AG08396 (cell line): ENCODE results near the gene DUSP10.
A peak's percentile ranks its signal among the peaks of the same experiment; 100 is the strongest.

Experiments used
- DNase-seq: peaks from one replicate; pipeline ENCODE4 v3.0.0; 2012; ENCODE audit warnings: low spot score, mixed read lengths

The DUSP10 gene

GRCh38 chr1:221762121-221762520, 20.2 kb upstream of the DUSP10 start:
- no peak for DNase-seq

GRCh38 chr1:221761354-221762002, 19.6 kb upstream of the DUSP10 start:
- DNase-seq, result no peak

DNA sequence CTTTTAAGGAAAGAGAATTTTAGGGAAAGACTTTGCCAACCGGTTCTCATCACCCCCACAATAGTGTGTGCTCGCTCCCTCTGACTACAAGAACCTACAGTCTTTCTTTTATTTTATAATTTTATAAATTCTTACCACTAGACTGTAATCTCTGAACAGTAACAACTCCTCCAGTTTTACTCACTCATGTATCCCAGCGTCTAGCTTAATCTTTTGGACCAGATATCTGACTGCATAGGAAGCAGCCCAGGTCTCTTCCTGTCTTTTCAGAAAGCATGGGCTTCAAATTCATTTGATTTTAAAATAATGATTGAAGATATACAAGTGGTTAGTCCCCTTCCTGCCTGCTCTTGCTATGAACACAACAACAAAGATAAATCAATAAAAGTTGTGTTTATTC, 19.0 kb upstream of the DUSP10 start:
- DNase-seq, result no peak

GRCh38 chr1:221759436-221759835, 17.5 kb upstream of the DUSP10 start:
- DNase-seq, result no peak

GRCh38 chr1:221758455-221758854, 16.6 kb upstream of the DUSP10 start:
- DNase-seq, result no peak

DNA sequence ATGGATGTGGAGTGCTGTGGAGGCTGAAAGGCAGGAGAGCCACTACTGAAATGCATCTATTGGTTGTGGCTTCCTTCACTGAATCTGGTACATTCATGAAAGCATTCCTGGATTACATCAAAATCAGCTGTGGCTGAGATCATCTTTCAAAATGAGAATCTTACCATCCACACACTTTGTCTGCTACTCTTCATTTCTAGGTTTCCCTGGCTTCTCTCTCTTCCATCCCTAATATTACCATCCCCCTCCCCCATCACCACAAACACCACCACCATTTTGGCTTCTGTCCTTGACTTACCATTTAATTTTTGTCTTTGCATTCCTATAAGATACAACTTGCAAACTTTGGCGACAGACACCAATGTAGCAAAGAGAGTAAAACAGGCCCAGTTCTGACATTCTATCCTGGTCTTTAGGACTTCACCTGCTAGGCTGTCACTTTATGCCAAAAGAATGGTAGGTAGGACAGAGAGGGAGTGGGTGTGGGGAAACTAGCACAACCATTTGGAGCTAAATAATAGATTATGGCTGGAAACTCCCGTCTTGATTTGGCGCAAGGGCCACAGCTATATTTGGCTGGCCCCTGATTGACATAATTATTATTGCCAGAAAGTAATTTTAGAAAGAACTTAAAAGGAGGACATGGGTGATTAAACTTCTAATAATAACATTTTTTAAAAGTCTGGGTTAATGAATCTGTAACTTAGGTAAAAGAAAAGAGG, 15.1 kb upstream of the DUSP10 start:
- peak; percentile 24 for DNase-seq

DNA sequence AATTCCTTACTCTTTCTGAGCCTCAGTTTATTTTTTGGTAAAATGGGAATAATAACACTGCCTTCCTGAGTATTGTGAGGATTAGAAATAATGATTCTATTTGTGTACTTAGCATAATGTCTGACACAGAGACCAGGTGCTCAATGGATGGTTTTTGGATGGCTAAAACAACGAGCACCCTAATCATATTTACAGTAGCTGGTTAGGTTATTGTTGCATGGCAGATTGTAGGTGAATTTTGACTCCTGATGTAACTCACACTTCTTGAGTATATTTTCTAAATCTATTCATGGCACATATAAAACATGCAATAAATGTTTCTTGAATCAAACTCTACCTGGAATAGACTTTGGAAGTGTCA, 11.9 kb upstream of the DUSP10 start:
- DNase-seq, result no peak

DNA sequence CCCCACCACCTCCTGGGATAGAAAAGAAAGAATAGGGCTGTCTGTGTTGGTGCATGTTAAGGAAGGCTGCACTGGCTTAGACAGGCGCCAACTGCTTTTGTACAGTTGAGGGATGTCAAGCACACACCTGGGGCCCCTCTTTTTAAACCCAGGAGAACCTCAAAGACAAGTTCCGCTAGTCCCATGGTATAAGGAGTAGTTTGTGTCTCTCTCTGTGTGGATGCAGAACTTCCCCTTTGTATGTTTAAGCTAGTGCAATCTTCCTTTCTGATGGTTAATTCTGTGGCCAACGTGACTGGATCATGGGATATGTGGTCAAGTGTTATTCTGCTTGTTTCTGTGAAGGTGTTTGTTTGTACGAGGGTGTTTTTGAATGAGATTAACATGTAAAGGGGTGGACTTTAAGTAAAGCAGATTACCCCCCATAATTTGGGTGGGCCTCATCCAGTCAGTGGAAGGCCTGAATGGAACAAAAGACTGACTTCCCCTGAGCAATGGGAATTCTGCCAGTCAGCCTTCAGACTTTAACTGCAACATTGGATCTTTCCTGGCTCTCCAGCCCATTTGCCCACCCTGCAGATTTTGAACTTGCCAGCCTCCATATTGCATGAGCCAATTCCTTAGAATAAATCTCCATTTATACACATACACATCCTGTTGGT, 9.5 kb upstream of the DUSP10 start:
- no peak for DNase-seq

DNA sequence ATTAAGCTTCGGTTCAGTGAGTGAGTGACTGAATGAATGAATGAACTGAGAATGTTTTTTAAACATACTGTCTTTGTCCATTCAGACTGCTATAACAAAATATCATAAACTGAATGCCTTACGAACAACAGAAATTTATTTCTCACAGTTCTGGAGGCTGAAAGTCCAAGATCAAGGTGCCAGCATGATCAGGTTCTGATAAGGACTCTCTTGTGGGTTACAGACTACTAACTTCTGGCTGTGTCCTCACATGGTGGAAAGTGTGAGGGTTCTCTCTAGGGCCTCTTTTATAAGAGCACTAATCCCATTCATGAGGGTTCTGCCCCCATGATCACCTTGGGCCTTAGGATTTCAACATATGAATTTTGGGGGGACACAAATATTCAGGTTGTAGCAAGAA, 7.1 kb upstream of the DUSP10 start:
- DNase-seq, result no peak

DNA sequence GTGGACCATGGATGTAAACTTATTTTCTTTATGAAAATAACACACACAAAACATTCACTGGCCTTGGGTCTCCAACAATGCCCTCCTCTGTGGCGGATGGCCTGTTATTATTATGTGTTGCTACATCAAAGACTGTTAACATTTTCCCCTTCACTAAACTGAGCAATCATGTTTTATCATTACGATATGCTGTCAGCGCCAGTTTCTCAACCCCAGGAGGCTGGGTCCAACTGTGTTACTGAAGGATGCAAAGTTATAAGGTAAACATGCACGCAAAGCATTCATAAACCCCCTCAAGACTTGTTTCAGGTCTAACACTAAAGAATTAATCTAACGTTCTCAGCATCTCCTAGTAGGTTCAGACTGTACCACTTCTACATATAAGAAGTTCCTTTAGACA, 6.0 kb upstream of the DUSP10 start:
- DNase-seq, result no peak

DNA sequence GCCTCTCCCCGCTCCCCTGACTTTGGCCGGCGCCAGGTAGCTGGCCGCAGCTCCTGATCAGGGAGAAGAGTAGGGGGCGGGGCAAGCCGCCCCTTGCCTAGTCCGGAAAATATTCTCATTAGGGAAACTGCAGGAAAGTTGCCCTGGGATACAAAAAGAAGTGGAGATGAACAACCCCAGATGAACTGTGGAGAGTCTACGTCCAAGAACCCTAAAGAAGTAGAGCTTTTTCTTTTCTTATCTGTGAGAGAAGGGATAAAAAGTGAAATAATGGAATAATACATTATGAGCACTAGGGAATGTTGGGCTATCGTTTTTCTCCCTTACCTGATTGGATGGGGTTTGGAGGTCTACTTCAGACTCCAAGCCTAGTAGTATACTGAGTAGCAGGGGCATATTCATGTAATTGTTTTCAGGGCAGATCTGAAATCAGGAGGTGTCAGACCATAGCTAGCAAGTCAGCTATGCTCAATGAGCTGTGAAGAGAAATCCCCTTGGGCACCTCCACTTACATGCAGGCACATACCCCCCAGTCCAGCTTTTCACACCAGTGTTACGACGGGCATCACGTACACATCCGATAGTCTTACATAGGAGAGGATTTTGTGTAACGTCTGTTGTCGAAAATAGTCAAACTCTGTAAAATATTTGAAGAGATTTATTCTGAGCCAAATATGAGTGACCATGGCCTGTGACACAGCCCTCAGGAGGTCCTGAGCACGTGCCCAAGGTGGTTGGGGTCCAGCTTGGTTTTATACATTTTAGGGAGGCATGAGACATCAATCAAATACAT, 1.7 kb upstream of the DUSP10 start:
- DNase-seq, result no peak

- peak; percentile 81 for DNase-seq
Measured at GRCh38 chr1:221742555-221743415, 896 bp upstream of the DUSP10 start.

DNA sequence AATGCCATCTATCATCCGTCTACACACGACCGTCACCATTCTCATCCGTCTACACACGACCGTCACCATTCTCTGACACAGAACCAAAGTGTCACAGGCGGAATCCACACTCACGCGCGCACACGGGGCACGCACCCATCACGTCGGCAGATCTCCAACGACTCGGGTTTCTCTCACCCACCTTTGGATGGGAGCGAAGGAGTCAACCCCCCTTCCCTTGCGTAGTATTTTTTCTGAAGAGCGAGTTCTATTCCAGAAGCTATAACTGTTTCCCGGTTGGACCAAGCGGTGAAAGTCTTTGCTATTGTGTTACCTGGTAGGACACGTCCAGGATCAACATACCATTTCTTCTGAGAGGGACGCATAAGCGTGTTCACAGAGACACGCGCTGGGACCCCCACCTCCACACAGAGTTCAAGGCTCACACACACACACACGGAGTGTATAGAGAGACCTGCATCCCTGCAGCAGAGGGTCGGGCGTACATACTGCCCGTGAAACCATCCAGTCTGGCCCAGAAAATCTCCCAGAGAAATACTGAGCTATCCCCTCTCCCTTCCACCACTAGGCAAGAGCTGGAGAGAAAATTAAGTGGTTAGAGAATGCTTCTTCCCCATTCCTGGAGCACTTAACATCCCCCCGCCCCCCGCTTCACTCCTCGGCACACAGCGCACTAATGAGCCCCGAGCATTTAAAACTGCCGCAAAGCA, 741 bp downstream of the DUSP10 start:
- peak; percentile 33 for DNase-seq

- DNase-seq, result no peak
Measured at GRCh38 chr1:221740369-221740992, 1.4 kb downstream of the DUSP10 start.

DNA sequence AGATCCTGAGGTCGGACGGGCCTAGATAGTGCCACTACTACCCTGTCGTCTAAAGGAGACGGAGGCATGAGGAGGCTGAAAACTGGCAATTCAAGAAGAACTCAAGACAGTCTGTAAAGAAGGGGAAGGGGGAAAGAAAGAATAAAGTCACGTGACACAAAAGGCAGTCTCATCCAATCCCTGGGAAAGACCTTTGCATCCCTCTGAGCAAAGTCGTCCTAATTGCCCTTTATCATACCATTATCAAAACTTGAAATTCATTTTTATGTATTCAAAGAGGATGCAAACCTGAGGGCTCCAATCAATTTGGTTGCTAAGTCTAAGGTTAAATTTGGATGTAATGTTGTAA, 2.2 kb downstream of the DUSP10 start:
- no peak for DNase-seq

- DNase-seq, result no peak
Measured at GRCh38 chr1:221739018-221739676, 2.7 kb downstream of the DUSP10 start.

DNA sequence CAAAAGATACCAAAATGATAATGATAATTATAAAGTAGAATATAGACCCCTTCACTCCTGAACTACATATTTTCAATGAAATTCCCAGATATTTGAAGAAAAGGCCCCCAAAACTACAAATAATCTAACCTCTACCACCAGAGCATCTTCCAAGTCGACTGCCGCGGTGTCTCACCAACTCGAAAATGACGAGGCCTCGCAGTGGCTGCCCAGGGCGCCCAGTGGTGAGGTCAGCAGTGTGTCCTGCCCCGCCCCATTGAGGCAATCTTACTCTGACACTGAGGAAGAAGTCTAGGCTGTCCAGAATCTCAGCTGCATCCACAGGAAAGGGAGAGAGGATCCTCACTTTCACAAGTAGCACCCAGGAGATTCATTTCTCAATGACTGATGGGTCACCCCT, 5.2 kb downstream of the DUSP10 start:
- DNase-seq, result no peak

DNA sequence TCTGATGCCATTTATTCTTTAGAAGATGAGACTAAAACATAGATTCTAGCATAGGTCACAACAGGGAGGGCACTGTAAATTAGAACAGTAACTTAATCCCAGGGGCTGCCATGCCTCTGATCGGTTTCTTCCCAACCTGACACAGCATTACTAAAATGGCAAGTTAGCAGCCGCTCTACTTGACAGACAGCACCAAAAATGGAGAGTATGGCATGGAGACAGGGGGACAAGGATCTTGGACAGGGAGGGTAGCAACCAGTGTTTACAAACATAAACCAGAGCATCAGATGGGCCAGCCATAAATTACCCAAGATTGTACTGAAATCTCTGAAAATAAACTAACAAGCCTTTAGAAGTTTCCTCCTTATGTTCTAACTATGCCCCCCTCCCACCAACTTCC, 5.9 kb downstream of the DUSP10 start:
- no peak for DNase-seq

DNA sequence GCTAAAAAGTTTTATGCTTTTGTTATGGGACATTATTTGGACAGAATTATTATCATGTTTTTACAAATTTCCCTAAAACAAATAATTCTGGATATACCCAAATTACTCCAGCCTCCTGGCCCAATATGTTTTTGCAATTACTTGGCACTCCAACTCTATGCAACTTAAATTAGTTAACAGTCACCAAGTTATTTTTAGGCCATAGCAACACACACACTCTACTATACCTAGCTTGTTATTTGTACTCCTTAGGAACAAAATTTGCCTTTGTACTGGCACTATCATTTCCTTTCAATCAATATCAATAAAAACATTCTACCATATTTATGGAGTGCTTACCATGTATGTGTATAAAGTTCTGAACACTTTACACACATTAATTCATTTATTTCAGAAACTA, 7.7 kb downstream of the DUSP10 start:
- no peak for DNase-seq

DNA sequence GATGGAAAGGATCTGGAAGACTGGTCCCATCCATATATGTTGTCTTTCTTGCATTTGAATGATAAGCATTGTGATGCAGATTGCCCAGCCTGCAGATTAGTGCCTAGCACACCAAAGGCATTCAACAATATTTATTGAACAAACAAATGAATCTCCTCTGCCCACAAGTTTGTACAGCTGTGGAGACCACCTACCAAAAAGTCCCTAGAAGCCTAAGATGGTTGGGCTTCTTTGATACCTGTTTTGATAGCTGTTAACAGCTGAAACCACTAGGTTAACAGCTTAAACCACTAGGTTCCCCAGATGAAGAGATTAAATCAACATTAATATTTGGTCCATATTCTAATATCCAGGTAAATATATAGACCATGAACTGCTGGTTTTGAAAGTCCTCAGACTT, 9.8 kb downstream of the DUSP10 start:
- DNase-seq, result no peak
